GM19467 (cell line): ENCODE measurements around the gene LMF1.

Experiments used
- ATAC-seq: cut with Tn5 transposase; IDR thresholded peaks from one replicate; pipeline ENCODE4 v1.9.1; 2021; ENCODE audit warnings: mild to moderate bottlenecking, moderate library complexity; ENCODE audit not compliant: unreplicated experiment

LMF1 gene

GRCh38 chr16:970766-971581 is at the start of gene LMF1:
LMF1 (minus strand) TSS chr16:970984; CDS start chr16:970980, 4 bp downstream.
- ATAC-seq, result peak; percentile 72

GRCh38 chr16:1020091-1020399 is 49.3 kb upstream of the LMF1 start:
- ATAC-seq, result no peak

DNA sequence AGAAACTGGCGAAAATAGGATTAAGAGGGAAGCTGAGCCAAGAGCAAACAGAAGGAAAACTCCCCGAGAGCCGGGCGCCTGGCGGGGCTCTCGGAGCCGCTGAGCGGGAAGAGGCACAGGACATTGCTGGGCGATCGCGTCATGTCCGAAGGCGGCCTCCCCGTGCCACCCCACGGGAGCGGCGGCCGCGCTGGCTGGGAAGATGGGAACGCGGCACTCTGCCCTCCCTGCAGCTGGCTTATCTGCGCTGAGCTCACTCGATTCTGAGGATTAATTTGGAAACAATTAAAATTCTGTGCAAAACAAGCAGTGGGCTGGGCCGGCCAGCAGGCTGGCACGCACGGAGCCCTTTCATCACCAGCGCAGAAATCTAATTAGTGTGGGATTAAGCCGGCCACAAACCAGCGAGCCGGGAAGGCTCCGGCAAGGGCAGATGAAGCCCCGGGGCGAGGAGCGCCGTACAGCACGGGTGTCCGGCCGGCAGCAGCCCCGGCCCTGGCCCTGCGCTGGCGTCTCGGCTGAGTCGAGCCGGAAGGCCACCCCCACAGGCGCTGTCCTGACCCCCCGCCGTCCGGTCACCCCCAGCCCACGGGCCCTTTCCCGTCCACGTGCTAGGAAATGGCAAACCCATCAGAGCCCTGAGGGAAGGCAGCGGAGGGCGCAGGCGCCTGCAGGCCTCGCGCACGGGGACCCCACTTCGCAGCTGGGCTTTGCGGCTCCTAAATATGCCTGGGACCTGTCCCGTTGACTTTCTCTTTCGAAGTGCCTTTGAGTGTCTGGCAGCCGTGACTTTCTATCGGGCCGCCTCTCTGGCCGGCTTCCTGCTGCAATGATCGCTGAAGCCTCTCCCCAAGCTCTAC is 48.7 kb upstream of the LMF1 start:
- no peak for ATAC-seq

- no peak for ATAC-seq
Measured at GRCh38 chr16:1018447-1019198, 47.8 kb upstream of the LMF1 start.

DNA sequence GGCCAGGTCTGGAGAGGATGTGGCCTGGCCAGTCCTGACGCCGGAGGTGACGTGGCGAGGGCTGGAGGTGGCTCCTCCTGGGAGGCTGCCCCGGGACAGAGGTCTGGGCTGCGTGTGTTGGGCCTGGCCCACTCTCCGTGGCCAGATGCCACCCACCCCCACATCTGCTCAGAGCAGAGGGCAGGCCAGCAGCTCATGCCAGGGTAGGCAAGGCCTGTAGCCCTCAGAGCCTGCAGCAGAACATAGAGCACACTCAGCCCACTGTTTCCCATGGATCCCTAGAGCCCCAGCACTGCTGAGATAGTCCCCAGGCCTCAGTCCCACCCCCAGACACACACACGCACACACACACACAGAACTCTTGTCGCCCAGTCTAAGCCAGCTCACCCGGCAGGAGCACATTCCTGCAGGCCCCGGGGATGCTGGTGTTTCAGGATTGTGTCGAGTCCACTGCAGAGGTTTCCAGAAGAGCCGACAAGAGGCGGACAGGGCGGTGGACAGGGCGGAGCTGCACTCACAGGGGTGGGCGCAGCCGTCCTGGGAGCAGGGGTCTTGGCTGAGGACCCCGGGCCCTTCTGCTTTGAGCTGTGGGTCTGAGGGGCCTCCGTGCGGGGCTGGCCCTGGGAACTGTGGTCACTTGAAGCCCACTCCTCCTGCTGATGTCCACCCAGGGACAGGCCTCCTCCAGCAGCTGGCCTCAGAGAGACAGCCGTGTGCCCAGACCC is 44.1 kb upstream of the LMF1 start:
- no peak for ATAC-seq

- ATAC-seq, result no peak
Measured at GRCh38 chr16:1014221-1014620, 43.4 kb upstream of the LMF1 start.

- no peak for ATAC-seq
Measured at GRCh38 chr16:1013593-1013900, 42.8 kb upstream of the LMF1 start.

DNA sequence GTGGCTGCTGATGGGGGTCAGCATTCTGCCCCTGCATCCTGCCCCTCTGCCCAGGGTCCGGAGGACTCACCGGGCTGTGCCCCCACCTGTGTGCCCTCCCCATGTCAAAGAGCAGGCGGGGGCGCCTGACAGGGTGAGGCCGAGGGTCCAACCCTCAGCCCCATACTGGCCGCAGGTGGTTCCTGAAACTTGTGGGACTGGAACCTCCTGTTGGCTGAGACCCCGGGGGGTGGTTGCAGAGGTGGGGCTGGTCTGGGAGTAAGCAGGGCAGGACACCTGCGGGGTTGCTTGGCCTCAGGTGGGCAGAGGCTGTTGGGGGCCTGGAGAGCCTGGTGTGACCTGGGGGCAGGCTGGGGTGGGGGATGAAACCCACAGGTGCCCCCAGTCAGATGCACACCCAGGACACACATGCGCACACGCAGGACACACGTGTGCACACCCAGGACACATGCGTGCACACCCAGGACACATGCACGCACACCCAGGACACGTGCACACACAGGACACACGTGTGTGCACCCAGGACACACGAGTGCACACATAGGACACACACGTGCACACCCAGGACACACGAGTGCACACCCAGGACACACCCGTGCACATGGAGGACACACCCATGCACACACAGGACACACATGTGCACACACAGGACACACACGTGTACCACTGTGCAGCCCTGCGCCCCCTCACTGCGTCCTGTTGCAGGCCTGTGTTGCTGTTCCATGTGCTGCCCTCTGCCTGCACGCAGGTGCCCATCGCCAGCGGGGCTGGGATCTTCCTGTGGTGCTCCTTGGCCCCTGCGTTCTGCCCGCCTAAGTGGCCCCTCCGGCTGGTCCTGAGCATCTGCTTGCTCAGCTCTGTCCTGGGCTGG is 42.2 kb upstream of the LMF1 start:
- no peak for ATAC-seq

GRCh38 chr16:1012135-1012534 is 41.4 kb upstream of the LMF1 start:
- ATAC-seq, result no peak

GRCh38 chr16:1011316-1012082 is 40.7 kb upstream of the LMF1 start:
- ATAC-seq, result no peak

DNA sequence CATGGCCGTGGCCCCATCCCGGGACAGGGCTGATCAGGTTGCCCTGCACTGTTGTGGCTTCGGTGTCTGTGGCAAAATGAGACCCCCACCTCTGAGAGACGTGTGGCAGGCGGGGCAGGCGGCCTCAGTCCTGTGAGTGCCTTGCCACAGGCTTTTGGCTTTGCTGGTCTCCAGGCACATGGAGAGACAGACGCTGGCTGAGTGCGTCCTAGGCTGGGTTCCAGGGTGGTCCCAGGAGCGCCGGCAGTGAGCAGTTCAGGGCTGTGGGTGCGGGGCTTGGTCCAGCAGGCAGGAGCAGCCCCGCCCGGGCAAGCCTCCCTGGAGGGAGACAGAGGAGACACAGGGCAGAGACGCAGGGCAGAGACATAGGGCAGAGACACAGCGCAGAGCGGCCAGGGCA is 40.0 kb upstream of the LMF1 start:
- no peak for ATAC-seq

DNA sequence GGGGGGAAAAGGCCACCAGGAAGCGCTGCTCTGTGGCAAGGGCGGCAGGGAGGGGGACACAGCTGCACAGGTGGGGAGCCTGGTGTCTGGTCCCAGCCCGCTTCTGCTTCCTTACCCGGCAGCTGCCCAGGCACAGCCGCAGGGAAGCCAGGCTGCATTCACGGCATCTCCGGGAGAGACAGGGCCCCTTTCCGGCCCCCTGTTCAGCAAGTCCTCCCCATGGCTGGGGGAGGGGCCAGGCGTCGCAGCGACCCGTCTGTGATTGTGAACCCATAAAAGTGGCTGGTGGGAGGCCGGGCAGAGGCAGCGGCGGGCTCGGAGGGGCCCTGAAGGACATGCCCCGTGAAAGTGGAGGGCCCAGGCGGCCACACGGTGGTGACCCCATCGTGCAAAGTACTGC is 39.5 kb upstream of the LMF1 start:
- ATAC-seq, result no peak

- ATAC-seq, result no peak
Measured at GRCh38 chr16:1009358-1010150, 38.8 kb upstream of the LMF1 start.

GRCh38 chr16:1008085-1008484 is 37.3 kb upstream of the LMF1 start:
- ATAC-seq, result no peak

GRCh38 chr16:1007284-1007850 is 36.6 kb upstream of the LMF1 start:
- no peak for ATAC-seq

DNA sequence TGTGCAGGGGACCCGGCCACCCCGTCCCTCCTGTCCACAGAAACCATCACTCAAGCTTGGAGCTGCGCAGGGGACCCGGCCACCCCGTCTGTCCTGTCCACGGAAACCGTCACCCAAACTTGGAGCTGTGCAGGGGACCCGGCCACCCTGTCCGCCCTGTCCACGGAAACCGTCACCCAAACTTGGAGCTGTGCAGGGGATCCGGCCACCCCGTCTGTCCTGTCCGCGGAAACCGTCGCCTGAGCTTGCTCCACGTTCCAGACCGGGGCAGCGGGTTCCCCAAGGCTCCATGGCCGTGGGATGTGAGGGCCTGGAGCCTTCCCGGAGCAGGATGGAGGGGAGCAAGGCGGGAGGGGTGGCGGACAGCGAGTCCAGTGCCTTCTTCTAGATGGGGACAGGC is 36.0 kb upstream of the LMF1 start:
- ATAC-seq, result no peak

GRCh38 chr16:1005286-1005685 is 34.5 kb upstream of the LMF1 start:
- ATAC-seq, result no peak
